Measurements from ENCODE around the gene EDC3.
A peak's percentile ranks its signal among the peaks of the same experiment; 100 is the strongest.
"Not testable (repeated sequence)": the region's sequence is repeated elsewhere in the genome, so short reads cannot be mapped to it uniquely, and the experiment has no call there.

Gene EDC3

DNA sequence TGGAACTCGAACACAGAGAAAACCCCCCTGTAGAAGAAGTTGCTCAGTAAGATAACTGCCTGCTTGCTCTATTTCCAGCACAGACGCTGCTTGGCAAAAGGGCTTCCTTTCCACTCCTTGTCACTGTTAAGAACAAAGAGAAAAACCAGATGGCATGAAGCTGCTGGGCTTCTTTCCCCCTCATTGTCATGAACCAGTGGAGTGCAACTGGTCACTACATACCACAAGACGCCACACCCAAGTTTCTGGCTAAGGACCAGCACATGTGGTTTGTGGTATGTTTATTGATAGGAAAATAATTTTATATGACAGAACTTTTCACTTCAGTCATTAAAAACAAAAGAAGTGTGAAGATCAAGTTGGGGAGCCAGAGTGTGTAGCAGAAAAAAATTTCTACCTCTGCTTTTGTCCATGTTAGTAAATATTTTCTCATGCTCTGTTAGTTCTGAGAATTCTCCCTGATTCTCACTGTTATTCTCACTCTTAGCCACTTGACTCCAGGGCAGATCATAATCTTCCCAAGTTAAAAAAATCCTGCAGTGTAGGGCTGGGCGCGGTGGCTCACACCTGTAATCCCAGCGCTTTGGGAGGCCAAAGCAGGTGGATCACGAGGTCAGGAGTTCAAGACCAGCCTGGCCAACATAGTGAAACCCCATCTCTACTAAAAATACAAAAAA lies 42.3 kb downstream of the EDC3 start:
- DNase-seq, result no peak

DNA sequence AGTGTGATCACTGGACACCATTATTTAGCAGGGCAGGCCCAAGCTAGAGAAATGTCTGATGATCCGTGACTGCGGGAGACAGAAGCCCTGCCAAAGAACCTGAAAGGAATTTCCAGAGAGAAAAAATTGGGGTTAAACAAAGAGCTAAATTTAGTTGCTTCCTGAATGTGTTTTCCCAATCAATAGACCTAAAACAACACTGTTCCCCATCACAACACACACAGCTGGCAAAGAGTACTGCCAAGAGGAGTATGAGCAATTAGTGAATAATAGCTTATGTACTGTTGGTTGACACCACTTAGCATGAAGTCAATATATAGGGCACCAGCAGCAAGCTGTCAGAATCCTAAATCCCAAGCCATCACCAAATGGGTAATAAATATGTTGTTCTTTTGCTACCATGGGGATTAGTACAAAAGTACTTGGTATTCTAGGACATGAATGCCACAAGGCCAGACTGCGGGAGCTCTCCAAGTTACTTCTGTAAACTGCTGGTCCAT lies 44.5 kb downstream of the EDC3 start:
- peak in 3 of 56 donors; percentile 14 to 44 (median 18) for DNase-seq

DNA sequence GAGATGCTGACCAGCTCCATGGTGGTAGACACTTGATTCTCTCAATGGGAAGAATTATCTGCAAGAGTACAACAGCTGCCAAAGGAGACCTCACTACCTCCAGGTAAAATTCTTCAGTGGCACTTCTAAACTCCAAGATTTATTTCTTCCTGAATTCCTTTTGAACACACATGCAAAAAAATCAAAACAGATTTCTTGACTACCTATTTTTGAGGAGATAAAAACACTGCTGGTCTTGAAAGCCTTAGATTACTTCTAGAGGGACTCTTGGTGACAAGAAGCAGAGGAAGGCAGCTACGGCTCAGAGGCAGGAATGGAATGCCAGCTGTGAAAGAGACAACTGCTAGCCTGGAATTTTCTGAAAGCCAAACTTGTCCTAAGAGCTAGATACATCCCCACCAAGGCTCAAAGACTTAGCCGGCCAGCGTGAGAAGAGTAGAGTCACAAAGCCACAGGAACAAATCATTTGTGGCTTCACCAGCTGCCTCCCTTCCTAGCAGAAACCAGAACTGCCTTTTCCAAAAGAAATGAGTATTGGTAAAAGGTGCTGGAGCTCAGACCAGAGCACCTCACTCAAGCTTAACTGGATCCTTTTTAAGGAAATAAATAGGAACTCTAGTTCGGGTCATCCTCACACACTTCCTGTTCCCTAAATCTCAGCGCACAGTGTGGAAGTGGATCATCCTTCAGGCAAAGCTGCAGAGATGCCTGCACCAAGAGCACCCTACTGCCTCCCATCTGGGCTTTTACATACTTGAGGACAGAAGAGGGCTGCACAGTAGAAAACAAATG lies 47.6 kb downstream of the EDC3 start:
- no peak for DNase-seq

DNA sequence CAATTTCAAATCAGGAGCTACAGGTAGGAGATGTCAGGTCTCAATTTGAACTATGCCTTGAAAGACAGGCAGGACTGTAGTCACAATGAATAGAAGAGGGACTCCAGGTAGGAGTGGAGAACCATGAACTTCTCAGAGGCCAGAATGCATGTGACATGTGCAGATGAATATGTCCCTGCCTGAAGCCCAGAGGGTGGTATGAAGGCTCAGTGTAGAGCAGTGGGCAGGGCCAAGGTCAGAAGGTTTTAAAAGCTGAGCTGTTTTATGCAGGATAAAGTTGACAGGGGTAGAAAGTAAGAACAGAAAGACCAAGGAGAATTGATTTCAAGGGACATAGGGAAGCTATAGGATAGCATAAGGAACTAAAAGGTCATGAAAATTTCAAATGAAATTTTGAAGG lies 49.3 kb downstream of the EDC3 start:
- DNase-seq, result no peak

DNA sequence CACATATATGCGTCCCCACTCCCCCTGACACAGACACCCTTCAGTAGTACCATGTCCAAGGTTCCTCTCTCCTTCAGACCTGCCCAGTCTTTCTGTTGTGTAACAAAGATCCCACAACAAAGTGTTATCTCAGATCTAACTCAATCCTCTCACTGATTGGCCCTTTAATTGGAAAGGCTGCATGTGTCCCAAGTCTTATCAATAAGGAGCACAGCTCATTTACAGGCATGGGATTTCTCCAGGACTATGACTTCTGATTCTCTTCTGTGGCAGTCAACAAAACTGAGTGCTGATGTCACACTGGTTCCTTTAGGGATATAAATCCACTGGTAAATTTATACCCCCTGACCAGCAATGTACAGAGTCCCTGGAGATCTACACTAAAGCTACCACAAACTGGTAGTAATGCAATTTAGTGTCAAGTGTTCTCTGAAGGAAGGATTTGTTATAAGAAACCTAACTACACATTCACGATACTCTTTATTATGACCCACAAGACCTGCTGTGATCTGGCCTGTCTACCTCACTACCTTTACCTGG lies 52.1 kb downstream of the EDC3 start:
- DNase-seq, result no peak

DNA sequence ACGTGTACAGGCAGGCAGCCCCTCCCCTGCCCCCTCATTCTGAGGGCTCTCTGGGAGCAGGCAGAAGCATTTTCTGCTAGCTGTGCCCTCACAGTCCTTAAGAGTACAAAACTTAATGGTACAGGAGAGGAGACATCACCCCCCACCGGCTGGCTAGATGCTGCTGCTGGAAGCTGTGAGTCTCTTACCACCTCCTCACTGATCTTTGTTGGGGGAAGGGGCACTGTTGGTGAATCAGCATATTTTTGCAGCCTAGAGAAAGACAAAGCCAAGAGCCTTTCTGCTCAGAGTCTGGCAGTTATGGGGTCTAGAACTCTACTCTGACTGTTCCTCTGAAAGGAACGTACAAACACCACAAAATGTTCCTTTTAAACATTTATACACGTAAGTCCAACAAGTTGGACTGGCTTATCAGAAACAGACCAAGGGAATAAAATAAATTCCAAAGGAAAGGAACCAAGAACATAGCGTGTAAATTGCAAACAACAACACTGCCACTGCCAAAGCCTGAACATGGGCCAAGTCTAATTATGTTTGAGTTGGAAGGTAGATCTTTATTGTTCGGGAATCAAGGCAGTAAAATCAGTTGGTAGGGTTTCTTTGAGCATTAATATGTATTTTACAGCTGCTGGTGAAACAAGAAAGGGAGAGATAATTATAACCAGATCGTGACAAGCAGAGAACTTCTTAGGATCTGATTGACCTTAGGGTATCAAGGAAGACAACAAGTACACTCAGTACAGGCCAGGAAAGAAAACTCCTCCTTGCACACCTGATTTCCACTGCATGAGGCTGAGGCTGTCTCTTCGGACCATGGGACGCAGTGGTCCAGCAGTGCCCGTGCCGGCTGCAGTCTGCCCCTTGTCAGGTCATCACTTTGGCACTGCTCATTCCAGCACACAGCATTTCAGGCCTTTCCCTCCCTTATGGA lies 52.8 kb downstream of the EDC3 start:
- DNase-seq, result peak in 2 of 56 donors; percentile 8 to 26

DNA sequence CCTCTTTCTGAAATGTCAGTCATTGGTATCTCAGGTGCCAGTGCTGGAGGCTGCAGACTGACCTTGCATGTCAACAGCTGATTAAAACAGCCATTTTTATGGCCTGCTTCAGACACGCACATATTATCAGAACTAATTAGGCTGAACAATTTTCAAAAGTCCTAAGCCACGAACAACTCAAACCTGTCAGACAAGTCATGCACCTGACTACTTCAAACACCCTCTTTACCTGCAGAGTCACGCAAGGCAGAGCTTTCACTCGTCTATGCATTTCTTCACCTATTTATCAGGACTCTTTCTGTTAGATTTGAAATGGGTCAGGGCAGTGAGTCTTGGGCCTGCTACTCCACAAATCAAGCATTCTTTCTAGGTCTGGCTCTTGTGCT lies 53.5 kb downstream of the EDC3 start:
- no peak for DNase-seq

DNA sequence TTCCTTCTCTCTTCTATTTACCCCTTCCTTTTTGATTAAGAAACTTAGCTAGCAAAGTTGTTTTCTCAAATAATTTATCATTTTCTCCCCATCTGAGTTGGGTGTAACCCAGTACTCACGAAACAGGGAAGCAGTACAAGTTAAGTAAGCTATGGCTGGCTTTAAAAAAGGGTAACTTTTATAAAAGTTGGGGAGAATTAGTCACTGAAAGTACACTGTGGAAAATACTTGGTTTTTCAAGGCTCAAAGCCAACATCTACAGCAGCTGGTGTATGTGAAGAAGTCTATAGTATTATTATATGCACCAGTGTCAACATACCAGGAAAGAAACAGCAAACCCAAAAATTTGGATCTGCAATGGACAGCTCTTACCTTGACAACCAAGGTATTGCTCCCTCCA lies 54.7 kb downstream of the EDC3 start:
- no peak for DNase-seq

DNA sequence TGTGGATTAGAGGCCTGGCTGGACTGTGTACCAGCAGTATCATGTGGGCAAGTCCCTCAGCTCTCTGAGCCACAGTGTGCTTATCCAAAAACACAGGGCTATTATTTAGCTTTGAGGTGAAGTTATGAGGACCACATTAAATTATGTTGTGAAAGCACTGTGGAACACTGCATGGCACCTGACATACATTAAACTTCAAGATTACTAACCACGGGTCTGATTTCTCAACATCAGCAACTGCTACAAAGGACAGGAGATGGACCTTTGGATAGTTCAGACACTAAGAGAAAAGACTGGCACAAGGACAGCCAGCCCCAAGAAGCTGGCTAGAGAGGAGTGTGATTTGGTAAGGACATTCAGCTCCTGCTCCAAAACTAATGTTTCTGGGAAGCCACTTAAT lies 58.8 kb downstream of the EDC3 start:
- DNase-seq, result no peak

DNA sequence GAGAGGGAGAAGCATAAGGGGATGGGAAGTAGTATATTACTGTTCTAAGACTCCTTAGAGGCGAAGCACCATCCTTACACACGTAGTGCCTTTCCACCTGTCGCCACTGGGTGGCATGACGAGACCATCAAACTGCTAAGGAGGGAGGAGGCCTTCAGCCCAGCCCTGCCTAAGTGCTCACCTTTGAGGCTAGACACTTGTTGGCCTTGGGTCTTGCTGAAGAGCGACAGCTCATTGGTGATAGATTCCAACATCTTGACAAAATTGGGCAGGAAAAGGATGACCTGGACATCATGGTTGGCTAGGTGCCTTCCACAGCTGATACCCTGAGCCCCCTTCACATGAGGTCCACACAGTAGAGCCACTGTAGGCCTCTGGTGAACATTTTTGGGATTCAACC lies 60.6 kb downstream of the EDC3 start:
- peak in 32 of 56 donors; percentile 14 to 74 (median 36) for DNase-seq

DNA sequence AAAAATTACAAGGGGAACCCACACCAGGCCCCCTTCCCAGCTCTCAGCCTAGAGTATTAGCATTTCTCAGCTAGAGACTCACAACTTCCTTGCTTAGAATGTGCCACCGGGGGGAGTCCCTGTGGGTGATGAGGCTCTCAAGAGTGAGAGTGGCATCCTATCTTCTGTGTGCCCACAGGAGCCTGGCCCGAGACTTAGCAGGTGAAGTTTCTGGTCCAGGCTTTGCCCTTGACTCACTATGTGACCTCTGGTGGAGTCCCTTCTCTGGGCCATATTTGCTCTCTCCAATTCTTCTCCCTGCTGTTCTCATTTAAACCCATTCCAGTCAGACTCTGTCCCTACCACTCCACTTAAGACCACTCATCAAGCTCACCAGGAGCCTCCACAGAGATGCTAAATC lies 62.0 kb downstream of the EDC3 start:
- no peak for DNase-seq

DNA sequence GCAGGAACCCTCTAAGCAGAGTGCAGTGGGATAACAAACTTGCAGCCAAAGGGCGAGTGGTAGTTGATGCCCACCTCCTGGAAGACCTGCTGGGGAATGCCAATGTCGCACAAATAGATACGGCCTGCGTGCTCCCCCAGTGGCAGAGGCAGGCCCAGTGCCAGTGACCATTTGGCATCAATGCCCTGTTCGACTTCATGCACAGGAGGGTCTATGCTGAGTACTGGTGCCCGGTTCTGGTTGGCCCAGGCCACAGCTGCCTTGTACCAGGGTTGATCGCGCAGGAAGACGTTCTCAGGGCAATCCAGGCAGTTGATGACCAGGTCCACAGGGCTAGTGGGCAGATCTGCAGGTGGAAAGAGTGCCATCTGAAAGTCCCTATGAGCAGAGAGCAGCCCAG lies 63.2 kb downstream of the EDC3 start:
- DNase-seq, result no peak

DNA sequence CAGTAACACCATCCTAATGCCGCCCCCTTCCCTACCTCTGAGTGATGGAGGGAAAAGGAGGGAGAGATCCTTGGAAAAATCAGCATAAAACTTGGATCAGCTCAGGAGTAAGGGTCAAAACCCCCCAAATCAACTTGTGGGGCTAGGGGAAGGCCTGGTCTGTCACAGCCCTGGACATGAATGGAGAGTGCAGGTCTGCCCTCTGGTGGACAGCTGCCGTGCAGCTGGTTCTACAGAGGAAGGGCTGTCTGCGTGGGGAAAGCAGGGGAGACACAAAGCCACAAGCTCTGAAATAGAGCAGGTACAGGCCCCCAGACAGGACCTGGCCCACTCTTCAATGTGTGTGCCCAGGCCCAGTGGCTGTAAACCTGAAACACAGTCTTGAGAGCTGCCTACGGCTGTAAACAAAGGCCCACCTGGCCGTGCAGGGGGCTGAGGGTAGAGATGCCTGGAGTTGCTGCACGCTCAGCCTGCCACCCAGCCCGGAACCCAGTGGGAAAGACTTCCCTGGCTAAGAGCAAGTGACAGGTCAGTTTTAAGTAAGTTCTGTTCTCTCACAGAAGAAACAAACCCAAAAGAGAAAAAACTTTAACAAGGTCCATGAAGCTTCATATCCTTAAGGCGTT lies 63.8 kb downstream of the EDC3 start:
- DNase-seq, result peak in 36 of 56 donors; percentile 9 to 75 (median 30)

DNA sequence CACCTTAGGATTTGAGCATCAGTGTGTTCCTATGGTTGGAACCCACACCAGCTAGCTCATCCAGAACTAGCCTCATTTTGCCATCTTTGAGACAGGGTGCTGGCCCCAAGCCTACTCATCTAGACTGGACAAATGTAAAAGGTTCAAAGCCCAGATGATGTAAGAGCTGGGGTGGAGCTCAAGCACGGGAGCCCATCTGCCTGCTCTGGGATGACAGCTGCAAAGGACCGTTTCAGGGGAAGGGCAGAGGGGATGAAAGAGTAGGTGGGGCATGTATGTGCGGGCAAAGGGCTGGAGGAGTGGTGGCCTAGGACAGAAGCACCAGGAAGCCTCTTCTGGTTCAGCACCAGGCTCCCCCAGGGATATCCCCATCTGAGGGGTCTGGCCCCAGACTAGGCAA lies 64.4 kb downstream of the EDC3 start:
- no peak for DNase-seq

DNA sequence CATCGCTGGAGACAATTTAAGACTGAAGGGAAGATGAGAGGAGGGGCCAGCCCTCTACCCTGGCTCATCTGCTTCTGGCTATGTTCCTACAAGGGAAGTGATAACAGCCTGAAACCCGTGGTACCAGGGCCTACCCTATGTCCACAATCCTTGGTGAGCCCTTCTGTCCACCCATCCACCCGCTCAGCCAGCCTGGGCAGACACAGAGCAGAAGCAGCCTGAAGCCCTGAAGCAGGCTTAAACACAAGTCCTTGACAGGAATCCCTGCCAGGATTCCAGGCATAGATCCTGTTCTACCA lies 64.8 kb downstream of the EDC3 start:
- no peak for DNase-seq

DNA sequence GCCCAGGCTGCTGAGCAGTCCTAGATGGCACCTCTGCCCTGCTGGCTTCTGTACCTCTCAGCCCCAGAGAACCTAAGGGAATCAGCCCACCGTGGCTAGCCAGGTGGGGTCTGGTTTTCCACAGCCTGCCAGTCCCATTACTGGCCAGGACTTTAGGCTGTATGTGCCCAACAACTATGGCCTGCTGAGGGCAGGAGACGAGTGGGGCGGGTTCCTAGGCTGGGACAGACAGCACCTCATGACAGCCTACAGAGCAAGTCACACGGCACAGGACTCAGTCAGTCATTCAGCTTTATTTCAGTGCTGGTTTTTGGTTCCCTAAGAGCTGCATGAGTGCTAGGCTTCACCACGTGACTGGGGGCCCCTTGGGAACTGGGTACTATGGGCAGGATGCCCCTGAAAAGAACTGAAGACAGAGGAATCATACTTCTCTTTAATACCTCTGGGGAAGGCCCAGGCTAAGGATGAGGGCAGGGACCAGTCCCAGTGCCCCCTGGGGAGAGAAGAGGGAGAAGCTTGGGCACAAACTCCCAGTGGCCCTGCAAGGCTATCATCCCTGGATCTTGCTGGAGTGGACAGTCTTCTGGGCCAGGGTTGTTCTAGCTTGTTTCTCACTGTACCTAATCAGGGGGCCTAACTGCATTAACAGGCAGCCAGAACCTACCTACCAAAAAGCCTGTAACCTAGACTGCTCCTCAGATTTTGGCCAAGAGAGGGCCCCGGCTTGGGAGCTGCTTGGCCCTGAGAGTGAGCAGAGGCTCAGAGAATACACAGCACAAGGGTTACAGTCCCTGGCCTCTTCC lies 65.3 kb downstream of the EDC3 start:
- peak in 1 of 56 donors; percentile 14 for DNase-seq

DNA sequence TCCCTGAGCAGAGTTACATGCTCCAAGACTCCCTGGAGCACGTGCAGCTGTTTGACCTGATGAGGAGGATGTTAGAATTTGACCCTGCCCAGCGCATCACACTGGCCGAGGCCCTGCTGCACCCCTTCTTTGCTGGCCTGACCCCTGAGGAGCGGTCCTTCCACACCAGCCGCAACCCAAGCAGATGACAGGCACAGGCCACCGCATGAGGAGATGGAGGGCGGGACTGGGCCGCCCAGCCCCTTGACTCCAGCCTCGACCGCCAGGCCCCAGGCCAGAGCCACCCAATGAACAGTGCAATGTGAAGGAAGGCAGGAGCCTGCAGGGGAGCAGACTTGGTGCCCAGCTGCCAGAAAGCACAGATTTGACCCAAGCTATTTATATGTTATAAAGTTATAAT lies 66.1 kb downstream of the EDC3 start:
- not testable (repeated sequence) for DNase-seq

DNA sequence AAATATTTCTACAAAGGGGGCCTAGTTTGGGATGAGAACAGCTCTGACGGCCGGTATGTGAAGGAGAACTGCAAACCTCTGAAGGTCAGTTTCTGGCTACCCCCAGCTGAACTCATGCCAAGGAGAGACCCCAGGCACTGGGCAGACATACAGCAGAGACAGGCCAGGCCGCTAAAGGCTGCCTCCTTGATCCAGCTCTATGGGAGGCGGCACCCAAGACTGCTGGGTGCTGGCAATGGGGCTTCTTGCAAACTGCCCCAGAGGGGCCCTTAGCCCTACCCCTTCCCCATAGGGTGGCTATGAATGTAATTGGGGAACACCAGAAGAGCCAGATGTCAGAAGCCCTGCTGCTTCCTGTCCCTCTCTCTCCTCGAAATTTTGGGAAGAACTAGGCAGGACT lies 66.9 kb downstream of the EDC3 start:
- DNase-seq, result no peak

DNA sequence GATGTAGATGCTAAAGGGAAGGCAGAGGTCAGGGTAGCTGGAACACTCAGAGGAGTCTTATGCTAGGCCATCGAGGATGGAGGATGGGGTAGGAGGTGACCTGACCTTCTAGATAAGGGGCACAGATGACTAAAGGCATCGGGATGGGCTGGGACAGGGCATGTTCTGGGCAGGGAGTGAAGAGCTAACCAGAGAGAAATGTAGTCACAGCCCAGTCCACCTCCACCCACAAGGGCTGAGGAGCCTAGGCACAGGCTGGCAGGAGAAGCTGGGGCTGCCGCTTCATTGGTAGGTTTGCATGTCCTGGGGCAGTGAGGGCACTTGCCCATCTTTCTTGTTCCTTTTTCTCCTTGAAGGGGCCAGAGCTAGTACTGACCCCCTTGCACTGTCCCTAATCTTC lies 67.6 kb downstream of the EDC3 start:
- no peak for DNase-seq

DNA sequence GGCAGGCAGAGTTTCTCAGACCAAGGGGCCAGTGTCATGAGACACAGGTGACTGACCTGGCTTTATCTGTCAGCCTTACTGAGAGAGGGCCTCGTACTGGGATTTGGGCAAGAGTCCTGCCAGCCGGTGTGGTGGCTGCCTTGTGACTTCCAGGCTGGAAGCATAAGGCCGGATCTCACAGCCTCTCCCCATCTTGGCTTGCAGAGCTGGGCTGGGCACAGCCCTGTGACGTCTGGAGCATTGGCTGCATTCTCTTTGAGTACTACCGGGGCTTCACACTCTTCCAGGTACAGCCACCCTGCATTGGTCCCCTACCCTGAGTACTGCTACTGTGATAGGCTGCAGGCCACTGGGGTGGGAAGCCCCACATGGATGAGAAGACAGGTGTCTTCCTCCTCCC lies 68.1 kb downstream of the EDC3 start:
- no peak for DNase-seq

Measured in amygdala (tissue), 56 donors.